Fibroblast of pulmonary artery (primary cell): ENCODE measurements around the gene RBM42.

Source experiments
- DNase-seq: peaks from one replicate; pipeline ENCODE4 v3.0.0-alpha.2; 2010; ENCODE audit warnings: low read depth
- H3K4me3 ChIP-seq: replicated peaks from 2 replicates; pipeline ENCODE4 v1.5.1; 2011; ENCODE audit warnings: low read depth, mild to moderate bottlenecking, control low read depth, low read length, moderate library complexity
- TF ChIP-seq, protein P1 (sequence below): IDR thresholded peaks from 2 replicates; pipeline ENCODE4 v1.5.1; 2011; ENCODE audit warnings: mild to moderate bottlenecking, control low read depth, low read length, inconsistent platforms; ENCODE audit errors: missing control alignments

Gene RBM42

DNA sequence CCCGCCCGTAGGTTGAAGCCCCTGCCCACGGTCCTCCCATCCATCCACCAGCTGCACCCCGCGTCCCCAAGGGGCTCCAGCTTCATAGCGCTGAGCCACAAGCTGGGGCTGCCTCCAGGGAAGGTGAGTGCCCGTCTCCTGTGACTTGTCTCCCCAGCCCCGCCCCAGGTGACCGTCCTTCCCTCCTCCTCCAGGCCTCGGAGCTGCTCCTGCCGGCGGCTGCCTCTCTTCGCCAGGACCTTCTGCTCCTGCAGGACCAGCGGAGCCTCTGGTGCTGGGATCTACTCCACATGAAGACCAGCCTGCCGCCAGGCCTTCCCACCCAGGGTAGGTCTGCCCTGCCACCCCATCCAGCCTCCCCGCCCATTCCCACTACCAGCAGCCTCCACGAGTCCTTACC is 8.8 kb upstream of the RBM42 start:
- no peak overlapping the region for H3K4me3 ChIP-seq
- TF ChIP-seq, protein P1, sequence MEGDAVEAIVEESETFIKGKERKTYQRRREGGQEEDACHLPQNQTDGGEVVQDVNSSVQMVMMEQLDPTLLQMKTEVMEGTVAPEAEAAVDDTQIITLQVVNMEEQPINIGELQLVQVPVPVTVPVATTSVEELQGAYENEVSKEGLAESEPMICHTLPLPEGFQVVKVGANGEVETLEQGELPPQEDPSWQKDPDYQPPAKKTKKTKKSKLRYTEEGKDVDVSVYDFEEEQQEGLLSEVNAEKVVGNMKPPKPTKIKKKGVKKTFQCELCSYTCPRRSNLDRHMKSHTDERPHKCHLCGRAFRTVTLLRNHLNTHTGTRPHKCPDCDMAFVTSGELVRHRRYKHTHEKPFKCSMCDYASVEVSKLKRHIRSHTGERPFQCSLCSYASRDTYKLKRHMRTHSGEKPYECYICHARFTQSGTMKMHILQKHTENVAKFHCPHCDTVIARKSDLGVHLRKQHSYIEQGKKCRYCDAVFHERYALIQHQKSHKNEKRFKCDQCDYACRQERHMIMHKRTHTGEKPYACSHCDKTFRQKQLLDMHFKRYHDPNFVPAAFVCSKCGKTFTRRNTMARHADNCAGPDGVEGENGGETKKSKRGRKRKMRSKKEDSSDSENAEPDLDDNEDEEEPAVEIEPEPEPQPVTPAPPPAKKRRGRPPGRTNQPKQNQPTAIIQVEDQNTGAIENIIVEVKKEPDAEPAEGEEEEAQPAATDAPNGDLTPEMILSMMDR: no peak
- DNase-seq: no peak

DNA sequence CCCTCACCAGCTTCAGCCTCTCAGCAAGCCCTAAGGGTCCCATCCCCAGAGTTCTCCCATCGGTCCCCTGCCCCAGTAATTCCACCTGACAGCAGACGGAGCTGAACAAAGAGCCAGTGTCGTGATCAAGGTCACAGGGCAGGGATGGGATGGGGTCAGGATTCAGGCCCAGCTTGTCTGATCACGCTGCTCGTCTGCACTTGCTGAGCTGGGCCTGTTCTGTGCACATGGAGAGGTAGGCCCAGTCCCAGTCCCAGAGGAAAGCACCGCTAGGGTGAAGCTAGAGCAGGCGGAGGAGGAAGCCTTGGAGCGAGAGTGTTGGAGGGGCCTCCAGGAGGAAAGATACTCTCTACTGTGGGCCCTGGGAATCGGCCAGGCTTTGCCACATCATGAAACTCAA is 7.1 kb upstream of the RBM42 start:
- DNase-seq: no peak
- TF ChIP-seq, protein P1: no peak
- no peak overlapping the region for H3K4me3 ChIP-seq

DNA sequence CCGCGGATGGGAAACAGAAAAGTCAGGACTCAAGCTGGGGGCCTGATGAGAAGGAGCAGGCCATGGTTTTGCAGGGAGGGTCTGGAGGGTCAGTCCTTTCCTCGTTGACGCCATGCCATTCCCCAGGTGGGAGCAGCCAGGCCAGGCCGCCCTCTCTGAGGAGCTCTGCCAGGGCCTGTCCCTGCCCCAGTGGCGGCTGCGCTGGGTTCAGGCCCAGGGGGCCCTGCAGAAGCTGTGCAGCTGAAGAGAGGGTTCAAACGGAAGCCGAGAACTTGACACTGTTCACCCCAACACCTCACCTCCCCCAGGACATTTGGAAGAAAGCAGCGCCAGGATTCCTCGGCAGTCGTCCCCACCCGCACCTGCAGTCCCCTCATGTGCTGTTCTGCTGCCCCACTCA is 6.1 kb upstream of the RBM42 start:
- H3K4me3 ChIP-seq: no peak overlapping the region
- TF ChIP-seq, protein P1: no peak
- no peak for DNase-seq

DNA sequence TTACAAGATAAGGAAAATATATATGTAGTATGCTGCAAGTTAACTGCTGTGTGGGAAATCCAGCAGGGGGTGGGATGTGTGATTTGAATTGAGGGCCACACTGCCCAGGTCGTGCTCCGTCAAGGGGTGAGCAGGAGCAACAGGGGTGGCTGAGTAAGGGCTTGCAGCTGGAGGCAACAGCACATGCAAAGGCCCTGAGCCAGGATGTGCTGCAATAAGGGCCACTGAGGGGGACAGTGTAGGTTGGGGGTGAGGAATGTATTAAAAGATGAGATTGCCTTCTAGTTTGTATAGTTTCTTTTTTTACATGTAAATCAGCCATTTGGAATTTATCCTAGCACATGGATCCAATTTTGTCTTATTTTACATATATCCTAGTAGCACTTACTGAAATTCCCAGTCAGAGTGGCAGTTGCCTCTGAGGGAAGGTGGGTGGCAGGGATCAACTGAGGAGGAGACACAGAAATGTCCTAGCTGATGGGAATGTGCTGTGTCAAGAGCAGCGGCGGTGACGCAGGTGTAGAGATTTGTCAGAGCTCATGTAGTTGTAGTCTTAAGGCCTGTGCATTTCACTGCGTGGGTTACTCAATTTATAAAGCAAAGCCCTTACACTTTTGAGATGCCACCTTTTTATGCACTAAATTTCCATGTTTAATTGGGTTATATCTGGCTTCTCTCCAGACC is 5.4 kb upstream of the RBM42 start:
- TF ChIP-seq, protein P1: no peak
- H3K4me3 ChIP-seq: no peak overlapping the region
- no peak for DNase-seq

DNA sequence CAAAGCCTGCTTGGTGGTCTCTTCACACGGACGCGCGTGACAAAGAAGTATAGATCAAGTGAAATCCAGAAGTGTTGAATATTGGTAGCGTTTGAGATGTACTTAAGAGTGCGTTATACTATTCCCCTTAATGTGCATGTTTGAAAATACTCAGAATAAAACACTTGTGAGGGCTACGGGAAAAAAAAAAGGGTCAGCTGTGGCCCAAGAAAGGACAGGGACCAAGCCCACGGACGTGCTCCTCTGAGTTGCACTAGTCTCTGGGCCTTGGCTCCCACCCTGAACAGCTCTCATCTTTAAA is 622 bp upstream of the RBM42 start:
- H3K4me3 ChIP-seq: peak overlapping the region; percentile 97
- DNase-seq: no peak
- TF ChIP-seq, protein P1: no peak

DNA sequence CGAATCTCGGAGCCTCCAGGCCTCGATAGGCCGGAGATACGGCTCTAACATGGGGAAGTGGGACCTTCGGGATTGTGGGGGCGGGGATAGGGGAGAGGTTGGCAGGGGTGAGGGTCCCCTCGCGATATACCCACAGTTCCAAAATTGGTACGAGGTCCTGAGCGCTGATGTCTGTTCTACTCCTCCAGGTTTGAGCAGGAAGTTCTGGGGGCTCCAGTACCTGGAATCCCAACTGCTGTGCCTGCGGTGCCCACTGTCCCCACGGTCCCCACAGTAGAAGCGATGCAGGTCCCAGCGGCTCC is 447 bp downstream of the RBM42 start:
- TF ChIP-seq, protein P1: no peak
- no peak for DNase-seq

GRCh38 chr19:35633727-35634440 is 5.0 kb downstream of the RBM42 start:
- no peak for DNase-seq
- TF ChIP-seq, protein P1: no peak
- H3K4me3 ChIP-seq: no peak overlapping the region

More for the DNA sequence above, 447 bp downstream of the RBM42 start:
- peak overlapping the region; percentile 97 for H3K4me3 ChIP-seq
